Right ventricle myocardium superior (tissue), 1 donor: Measurements from ENCODE around the gene SOS1. TPM values are rescaled to one million over a fixed set of nuclear protein-coding genes. Genes with fewer than 3 reads are reported as not detected.
"Not testable (repeated sequence)": the region's sequence is repeated elsewhere in the genome, so short reads cannot be mapped to it uniquely, and the experiment has no call there.

Source experiments
- ATAC-seq: fragments of 200-7000 bp; cut with Tn5 transposase; one replicate; pipeline ENCODE4 v1.9.1; 2020; ENCODE audit warnings: mild to moderate bottlenecking; ENCODE audit not compliant: poor library complexity
- DNase-seq: peaks from one replicate; pipeline ENCODE4 v3.0.0-alpha.2; 2020
- intact Hi-C: fragments of 100-400 bp; cut with DNase I; formaldehyde crosslinking; loops from one replicate; pipeline ENCODE4 v1.11.2; 2022
- total RNA-seq: library from RNA; stranded (reverse); fragmentation: NEBNext Ultra II Directional; extraction: Animal tissue kit (Norgen Biotek cat#: 25700); gene quantifications from one replicate; pipeline ENCODE4 v1.2.1, GENCODE V29; 2021
- donor health status: DM: no; HTN: yes; CAD: no; lungs with severe emphysema.

Gene SOS1
- total RNA-seq, 1 donor from 2014 or later, result 24.2 TPM

DNA sequence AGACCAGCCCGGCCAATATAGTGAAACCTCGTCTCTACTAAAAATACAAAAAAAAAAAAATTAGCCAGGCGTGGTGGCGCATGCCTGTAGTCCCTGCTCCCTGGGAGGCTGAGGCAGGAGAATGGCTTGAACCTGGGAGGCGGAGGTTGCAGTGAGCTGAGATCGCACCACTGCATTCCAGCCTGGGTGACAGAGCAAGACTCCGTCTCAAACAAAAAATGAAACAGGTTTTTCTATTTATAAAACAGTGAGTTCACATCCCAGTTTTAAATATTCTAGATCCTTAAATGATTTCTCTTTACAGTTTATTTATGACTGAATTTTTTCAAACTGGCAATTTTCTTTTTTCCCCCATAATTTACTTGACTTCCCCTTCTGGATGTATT, 20.1 kb upstream of the SOS1 start:
- ATAC-seq, intact Hi-C loops, DNase-seq: not testable (repeated sequence)

DNA sequence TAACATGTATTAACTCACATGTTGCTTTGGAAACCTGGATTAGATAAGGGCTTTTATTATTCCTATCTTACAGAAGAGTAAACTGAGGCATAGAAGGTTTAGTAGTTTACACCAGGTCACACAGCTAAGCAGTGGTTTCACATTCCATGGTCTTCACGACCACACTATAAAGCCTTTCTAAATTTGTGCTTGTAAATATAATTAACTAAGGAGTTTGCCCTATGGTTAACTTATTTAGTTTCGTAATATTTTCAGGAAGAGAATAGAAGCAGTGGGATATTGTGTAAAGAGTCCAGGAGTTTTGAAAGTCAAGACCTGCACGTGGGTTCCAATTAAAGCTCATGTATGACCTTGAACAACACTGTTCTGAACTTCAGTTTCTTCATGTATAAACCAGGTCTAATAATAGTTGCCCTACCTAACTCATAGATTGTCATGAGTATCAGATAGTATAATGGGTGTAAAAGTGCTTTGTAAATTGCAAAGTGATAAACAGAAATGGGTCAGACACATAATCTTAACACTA, 19.5 kb upstream of the SOS1 start:
- DNase-seq (no peak), ATAC-seq (peak; percentile 84)
- intact Hi-C loops, result no loop called here

DNA sequence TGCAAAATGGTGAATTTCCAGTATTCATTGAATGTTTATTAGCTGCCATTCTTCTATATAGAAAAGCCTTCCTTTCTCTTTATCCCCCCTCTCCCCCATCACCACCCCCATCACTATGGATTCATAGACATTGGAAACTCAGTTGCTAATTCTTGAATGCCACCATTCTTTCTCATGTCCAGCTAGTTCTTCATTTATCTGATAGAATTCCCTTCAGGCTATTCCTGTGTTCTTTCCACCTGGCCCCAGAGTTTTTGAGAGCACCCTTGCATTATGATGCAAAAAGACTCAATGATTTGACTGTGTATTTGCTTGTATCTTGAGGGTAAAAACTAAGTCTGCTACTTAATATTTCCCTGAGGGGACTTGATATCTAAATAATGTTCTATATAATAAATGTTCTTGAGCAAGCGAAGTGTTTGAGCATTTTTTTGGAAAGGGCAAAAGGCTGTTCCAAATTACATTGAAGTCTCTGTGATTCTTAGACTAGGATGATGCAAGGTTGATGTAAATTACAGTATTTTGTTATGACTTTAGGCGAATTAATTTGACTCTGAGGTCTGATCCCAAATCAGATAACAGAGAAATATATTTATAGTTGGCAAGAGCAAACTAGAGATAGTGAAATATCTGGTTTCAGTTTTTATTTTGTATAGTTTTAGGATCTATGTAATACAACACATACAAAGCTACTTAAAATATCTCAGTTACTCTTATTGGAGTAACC, 18.8 kb upstream of the SOS1 start:
- DNase-seq, result no peak
- intact Hi-C loops, result no loop called here
- ATAC-seq, result no peak

DNA sequence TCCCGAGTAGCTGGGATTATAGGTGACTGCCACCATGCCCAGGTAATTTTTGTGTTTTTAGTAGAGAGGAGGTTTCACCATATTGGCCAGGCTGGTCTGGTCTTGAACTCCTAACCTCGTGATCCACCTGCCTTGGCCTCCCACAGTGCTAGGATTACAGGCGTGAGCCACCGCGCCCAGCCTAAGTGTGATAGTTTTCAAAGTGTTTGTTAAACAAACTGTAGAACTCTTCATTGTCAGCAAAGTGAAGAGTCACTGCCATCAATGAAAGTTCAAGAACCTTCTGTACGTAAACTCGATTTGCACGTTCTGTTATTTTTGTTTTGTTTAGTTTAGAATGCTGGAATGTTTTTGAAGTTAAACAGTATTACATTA, 18.0 kb upstream of the SOS1 start:
- intact Hi-C loops, result no loop called here
- DNase-seq (no peak), ATAC-seq (no peak)

DNA sequence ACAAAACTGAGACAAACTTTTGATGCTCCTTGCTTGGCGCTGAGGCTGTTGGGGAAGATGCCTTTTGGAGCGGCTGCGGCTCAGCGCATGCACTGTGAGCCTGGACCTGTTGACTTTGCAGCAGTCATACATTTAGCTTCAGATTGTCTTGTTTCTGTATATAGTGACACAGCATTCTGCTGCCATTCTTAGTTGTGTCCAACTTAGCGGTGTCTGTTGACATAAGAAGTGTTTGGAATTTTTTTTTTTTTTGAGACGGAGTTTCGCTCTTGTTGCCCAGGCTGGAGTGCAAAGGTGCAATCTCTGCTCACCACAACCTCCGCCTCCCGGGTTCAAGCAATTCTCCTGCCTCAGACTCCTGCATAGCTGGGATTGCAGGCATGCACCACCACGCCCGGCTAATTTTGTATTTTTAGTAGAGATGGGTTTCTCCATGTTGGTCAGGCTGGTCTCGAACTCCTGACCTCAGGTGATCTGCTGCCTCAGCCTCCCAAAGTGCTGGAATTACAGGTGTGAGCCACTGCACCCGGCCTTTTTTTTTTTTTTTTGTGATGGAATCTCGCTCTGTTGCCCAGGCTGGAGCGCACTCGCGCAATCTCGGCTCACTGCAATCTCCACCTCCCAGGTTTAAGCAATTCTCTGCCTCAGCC, 17.5 kb upstream of the SOS1 start:
- intact Hi-C loops, DNase-seq, ATAC-seq: not testable (repeated sequence)

DNA sequence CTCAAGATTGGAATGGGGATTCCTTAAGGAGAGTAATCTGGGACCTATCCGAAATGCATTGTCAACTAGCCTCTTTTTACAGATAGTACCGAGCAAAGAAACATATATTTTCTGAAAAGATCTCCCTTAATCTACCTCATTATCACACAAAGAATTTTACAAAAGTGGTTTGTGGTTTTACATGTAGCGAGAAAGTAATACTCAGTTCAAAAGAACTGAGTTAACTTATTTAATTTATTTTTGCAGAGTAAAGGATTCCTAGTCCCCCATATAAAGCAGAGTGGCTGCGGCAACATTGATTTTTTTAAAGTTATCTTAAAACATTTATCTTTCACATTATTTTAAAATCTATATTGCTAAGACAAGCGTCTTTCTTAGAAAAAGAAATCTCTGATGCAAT, 15.9 kb upstream of the SOS1 start:
- no peak for DNase-seq
- no peak for ATAC-seq
- intact Hi-C loops, result no loop called here

DNA sequence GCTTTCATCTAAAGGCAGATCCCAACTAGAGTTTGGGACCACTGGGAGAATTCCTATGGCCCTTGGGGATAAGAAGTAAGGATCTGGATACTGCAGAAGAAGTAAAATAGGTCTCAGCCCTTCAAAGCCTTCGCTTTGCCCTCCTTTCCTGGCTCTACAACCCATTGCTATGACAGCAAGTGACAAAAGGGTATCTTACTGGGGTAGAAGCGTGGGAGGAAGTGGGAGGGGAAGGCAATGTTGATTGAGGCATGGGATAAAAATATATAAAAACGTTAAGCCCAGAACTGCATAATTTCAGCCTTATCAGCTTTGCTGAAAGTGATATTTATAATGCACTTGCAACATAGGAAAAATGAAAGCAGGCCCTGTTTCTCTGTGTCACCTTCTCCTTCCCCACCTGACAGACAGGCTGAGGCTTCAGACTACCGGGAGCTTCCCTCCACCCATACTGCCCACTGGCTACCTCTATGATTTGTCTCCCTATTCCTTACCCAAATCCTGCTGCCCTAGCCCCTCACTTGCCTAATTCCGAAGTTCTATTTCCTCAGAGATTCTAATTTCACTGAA, 14.9 kb upstream of the SOS1 start:
- ATAC-seq (no peak), DNase-seq (no peak)
- intact Hi-C loops, result no loop called here

DNA sequence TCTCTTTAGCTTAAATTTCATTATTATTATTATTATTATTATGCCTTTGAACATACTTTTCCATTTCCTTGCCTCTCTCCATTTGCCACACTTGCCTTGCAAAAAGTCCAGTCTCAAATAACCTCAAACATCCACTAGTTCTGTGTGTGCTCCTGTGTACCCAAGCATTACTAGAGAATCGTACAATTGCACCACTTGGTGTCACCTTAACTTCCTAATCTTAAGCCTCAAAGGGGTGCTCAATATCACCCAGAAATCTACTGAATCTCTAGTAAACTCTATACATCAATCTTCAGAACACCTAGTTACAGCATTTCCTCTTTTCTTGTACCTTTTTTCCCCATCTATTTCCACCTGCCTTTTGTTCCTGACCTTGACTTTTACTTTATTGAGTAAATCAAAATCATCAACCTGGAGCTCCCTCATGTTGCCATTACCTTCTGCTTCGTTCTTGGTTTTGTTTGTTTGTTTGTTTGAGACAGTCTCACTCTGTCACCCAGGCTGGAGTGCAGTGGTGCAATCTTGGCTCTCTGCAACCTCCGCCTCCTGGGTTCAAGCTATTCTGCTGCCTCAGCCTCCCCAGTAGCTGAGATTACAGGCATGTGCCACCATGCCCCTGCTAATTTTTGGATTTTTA, 12.5 kb upstream of the SOS1 start:
- DNase-seq, result no peak
- ATAC-seq, result no peak
- intact Hi-C loops, result no loop called here

DNA sequence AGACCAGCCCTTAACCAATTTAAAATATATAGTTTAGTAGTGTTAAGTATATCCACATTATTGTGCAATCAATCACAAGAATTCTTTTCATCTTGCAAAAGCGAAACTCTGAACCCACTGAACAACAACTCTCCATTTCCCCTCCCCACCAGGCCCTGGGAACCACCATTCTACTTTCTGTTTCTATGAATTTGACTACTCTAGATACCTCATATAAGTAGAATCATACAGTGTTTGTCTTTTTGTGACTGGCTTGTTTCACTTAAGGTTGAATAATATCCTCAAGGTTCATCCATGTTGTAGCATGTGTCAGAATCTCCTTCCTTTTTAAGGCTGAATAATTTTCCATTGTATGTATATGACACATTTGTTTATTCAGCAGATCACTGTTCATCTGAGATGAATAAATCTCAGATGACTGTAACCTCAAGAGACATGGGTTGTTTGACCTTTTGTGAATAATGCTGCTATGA, 8.1 kb upstream of the SOS1 start:
- intact Hi-C loops, result no loop called here
- ATAC-seq (no peak), DNase-seq (no peak)

DNA sequence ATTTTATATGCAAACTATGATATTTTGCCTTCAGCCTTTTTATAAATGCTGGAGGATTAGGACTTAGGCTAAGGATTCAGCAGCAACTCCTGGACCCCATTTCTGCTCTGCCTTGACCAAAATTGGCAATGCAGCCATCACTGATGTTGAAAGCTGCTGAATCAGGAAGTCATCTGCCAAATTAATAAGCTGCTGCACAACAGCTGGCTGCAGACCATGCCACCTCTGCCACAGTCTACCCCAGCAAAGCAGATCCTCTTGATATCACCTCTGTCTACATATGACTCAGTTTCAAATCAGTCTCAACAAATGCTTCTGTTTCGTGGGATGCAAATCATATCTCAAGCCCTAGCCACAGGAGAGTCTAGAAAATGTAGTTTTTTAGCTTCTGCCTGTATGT, 7.1 kb upstream of the SOS1 start:
- ATAC-seq, result no peak
- intact Hi-C loops, result no loop called here

DNA sequence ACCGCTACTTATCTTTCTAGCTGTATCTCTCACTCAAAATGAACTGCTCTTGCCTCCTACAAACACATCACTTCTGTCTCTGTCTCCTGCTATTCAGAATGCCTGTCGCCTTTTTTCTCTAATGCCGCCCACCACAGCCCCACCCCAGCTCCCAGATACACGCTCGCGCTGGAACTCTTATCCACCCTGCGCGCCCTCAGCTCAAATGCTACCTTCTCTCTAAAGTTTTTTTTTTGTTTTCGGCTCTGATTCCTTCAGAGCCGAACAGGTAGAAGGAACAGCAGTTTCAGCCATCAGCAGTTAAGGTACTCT, 3.9 kb upstream of the SOS1 start:
- intact Hi-C loops, result loop anchor here (2.0 kb wide), 1 partner anchor 104 kb away; no protein-coding TSS in a partner anchor
- ATAC-seq, result peak; percentile 8
- DNase-seq, result peak; percentile 50

More for the DNA sequence above, 7.1 kb upstream of the SOS1 start:
- no peak for DNase-seq

DNA sequence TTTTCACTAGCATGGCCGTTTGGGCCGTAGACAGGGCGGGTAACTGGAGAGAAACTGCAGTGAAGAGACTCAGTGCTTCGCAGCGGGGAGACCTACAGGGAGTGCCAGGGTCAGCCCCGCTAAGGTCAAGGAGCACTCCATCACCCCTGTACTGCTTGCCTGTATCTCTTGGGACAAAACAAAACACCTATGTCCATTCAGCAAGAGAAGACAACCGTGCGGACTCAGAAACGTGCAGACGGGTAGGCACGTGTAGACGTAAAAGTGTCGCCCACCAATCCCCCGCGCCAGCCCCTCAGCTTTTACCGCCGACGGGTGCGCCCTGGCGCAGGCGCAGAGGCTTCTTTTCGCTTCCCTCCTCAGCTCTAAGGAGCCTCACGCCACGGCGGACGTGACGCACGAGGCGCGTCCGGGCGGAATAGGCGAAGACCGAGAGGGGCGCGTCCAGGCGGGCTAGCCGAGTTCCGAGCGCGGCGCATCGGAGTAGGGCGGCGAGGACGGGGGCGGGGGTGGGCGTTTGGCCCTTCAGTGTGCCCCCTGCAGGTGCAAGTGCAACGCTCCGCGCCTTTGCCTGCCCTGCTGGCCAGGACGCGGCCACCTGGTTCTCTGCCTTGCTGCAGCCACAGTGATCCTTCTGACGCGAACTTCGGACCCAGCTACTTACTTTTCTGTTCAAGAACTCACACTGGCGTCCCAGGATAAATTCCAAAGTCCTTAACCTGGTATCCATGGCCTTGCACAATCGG, 3.3 kb upstream of the SOS1 start:
- DNase-seq, result peak; percentile 98
- intact Hi-C loops, result loop anchor here (2.0 kb wide), 1 partner anchor 105 kb away; no protein-coding TSS in a partner anchor

DNA sequence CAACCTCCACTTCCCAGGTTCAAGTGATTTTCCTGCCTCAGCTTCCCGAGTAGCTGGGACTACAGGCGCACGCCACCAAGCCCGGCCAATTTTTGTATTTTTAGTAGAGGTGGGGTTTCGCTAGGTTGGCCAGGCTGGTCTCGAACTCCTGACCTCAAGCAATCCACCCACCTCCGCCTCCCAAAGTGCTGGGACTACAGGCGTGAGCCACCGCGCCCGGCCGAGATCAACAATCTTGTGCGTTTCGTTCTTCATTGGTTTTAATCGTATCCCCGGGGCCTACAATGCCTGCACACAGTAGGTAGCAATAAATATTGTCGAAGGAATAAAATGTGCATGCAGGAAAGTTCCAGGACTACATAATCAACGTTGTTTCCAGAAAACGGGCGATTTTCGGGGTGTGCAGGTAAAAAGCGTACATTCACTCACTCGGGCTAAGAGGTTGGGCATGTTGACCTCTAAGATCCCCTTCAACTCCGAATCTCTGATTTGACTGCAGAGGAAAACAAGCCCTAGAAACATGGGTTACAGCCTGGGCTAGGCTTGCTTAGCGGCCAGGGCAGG, 2.7 kb upstream of the SOS1 start:
- intact Hi-C loops, result no loop called here
- ATAC-seq (no peak), DNase-seq (no peak)

More for the DNA sequence above, 3.3 kb upstream of the SOS1 start:
- ATAC-seq, result peak; percentile 92

DNA sequence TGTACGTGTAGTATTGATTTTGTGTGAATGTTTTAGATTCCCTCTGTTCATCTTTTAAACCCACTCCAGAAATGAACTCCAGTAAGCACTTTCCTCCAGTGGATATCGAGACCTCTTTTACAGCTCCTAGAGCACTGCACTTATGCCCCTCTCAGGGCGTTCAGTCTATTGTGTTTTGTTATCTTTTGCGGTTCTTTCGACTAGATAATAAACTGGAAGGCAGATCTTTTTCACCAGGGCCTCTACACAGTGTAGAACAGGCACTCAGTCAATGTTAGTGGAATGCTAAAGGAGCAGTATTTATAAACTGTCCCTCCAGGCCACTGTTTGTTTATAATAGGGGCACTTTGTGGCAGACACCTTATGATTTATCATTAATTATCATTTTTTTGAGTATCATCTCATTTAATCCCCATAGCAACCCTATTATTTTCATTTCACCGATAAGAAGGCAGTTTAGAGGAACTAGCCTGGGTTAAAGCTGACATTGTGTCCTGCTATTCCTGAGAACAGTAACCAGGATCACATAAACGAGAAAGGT, 742 bp upstream of the SOS1 start:
- intact Hi-C loops, result no loop called here
- DNase-seq (no peak), ATAC-seq (no peak)

DNA sequence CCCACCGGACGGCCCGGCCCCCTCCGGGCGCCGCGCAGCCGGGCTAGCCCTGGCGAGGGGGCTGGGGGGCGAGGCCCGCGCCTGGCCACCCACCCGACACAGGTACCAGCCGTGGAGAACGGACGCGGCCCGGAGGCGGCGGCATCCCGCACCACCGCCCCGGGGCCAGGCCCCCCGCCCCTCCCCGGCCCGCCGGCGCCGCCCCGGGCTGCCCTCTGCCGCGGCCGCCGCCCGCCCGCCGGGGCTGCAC, 405 bp downstream of the SOS1 start:
- intact Hi-C loops, result no loop called here
- no peak for ATAC-seq

DNA sequence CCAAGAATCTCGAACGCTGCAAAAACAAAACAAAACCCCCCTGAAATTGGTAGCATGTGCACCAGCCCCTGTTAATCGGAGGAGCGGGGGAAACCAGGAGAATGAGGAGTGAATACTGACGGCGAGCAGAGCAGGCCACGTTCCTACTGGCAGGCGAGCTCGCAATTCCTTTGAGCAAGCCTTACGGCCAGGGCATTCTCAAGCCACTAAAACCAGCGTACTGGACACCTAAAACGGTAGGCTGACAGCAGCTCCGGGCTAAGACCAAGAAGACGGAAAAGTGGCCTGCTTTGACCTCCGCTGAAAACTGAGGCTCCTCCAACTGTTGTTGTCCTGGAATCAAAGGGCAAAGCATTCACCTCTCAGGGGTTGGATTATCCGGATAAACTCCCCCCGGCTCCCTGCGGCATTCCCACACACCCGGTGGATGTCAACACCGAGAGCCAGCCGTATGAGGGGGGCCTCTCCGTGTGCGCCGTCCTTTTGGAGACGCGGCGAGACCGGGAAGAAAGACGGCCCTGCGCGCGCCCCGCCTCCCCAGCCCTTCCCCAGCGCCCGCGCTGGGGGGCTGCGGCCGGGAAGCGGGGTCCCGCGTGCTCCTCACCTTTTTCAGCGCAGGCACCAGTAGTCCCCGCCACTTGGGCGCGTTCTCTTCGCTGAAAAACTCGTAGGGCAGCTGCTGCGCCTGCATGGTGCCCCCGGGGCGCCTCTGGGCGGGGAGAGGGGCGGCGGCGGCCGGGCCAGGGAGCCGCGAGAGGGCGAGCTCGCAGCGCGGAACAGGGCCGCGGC, 925 bp downstream of the SOS1 start:
- DNase-seq (peak; percentile 70), ATAC-seq (peak; percentile 63)
- intact Hi-C loops, result loop anchor here (5.0 kb wide), 1 partner anchor 58 kb away; no protein-coding TSS in a partner anchor

More for the DNA sequence above, 405 bp downstream of the SOS1 start:
- DNase-seq, result no peak

DNA sequence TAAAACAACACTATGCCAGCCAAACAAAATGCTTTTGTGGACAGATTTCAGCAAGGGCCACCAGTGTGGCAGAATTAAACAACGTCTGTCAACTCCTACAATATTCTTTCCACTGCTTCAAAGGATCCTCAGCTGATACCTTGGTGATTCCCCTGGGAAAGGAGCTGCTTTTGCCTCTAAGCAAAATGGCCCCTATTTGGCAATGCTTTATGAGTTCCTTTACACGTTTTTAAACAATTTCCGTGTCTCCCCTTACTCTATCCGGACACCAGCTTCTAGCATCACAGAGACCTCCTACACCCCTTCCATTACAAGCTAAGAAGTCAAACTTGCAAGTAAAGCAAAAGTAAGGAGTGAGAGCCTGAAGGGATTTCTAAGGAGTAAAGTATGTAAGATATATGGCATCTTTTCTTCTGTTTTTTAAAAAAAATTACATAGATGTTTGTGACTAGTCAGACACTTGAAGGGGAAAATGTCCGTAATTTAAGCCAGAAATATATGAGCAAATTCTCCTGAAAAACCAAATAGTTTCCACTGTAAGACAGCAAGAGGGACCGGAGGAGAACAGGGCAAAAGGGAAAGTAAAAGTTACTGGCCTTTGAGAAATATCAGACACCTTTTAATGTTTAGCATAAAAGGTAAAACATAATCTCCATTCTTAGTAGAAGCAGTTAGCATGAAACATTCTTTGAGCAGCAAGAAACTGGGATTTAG, 1.9 kb downstream of the SOS1 start:
- ATAC-seq (no peak), DNase-seq (no peak)
- intact Hi-C loops, result loop anchor here (5.0 kb wide), 1 partner anchor 57 kb away; no protein-coding TSS in a partner anchor
